GM10248 (cell line): ENCODE data around the gene ARMC3.

ENCODE experiments used
- CTCF ChIA-PET: fragments of 300-600 bp; sonication (Branson Sonifier 250); formaldehyde crosslinking; extraction: SDS; loops from one replicate; lab custom pipeline; 2021; ENCODE audit warnings: antibody characterized with exemption; lab: Yijun Ruan, JAX
- POLR2A ChIA-PET: fragments of 350-650 bp; sonication (Branson Sonifier 250); formaldehyde crosslinking; extraction: SDS; loops from one replicate; lab custom pipeline; 2020; ENCODE audit warnings: antibody characterized with exemption; lab: Yijun Ruan, JAX
- DNase-seq: peaks from one replicate; pipeline ENCODE4 v3.0.0; 2012; ENCODE audit errors: extremely low spot score
- TF ChIP-seq, protein P1 (sequence below): IDR thresholded peaks from 2 replicates; pipeline ENCODE4 v1.5.1; 2012; ENCODE audit warnings: mild to moderate bottlenecking, low read depth; ENCODE audit errors: extremely low read depth, missing control alignments, control extremely low read depth

The ARMC3 gene

DNA sequence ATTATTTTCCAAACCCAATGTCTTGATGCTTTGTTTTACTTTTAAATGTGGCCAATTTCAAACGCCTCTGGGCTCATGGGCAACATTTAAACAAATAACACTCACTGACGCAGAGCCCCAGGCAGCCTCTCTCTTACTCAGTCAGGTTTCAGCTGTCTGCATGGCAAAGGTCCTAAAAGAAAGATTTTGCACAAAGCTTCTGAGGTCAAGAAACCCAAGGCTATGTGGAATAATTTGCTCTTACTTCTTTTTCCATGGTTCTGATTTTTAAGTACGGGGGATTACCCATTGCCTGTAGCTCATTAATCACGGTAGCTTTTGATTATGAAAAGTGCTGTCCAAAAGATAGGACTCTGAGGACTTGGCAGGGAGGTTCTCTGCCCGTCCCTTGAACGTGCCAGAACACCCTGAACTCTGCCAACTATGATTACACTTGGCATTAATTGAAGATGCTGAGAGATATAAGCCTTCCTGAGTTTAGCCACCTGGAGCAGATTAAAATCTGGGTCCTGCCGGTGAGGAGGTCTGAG lies 153.4 kb downstream of the ARMC3 start:
- no peak for DNase-seq
- ChIA-PET POLR2A (no interaction called here), CTCF (interaction anchor here (0.9 to 2.2 kb wide), 3 partner anchors 10 to 211 kb away, joined by 3 to 7 read pairs (median 5); no protein-coding TSS in a partner anchor)
- TF ChIP-seq, protein P1, sequence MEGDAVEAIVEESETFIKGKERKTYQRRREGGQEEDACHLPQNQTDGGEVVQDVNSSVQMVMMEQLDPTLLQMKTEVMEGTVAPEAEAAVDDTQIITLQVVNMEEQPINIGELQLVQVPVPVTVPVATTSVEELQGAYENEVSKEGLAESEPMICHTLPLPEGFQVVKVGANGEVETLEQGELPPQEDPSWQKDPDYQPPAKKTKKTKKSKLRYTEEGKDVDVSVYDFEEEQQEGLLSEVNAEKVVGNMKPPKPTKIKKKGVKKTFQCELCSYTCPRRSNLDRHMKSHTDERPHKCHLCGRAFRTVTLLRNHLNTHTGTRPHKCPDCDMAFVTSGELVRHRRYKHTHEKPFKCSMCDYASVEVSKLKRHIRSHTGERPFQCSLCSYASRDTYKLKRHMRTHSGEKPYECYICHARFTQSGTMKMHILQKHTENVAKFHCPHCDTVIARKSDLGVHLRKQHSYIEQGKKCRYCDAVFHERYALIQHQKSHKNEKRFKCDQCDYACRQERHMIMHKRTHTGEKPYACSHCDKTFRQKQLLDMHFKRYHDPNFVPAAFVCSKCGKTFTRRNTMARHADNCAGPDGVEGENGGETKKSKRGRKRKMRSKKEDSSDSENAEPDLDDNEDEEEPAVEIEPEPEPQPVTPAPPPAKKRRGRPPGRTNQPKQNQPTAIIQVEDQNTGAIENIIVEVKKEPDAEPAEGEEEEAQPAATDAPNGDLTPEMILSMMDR: no peak

- no peak for DNase-seq
- CTCF ChIA-PET: interaction anchor here (2.2 kb wide), 1 partner anchor 13 kb away, joined by 5 read pairs; no protein-coding TSS in a partner anchor
- TF ChIP-seq, protein P1: no peak
- POLR2A ChIA-PET: no interaction called here
Measured at GRCh38 chr10:23081891-23082290, 154.0 kb downstream of the ARMC3 start.
